H9 (cell line): ENCODE measurements around the gene MAP1S. TPM values are rescaled to one million over a fixed set of nuclear protein-coding genes. Genes with fewer than 3 reads are reported as not detected.
A peak's percentile ranks its signal among the peaks of the same experiment; 100 is the strongest.

ENCODE experiments used
- DNase-seq: peaks from one replicate; pipeline ENCODE4 v3.0.0-alpha.2; 2017
- H2AFZ ChIP-seq: one replicate; pipeline ENCODE4 v1.6.1; 2013; ENCODE audit warnings: mild to moderate bottlenecking, low read length, control low read depth, moderate library complexity
- H2AK5ac ChIP-seq: 2 replicates; pipeline ENCODE4 v1.6.1; 2013; ENCODE audit warnings: low read length, control low read depth, mixed read lengths; ENCODE audit not compliant: insufficient read length
- H2BK120ac ChIP-seq: one replicate; pipeline ENCODE4 v1.6.1; 2013; ENCODE audit warnings: low read depth, mild to moderate bottlenecking, low read length, control low read depth, inconsistent platforms; ENCODE audit not compliant: poor library complexity, severe bottlenecking
- H2BK12ac ChIP-seq: 2 replicates; pipeline ENCODE4 v1.6.1; 2013; ENCODE audit warnings: low read length, control low read depth, mixed read lengths, low read depth; ENCODE audit not compliant: insufficient read length
- H2BK15ac ChIP-seq: 2 replicates; pipeline ENCODE4 v1.6.1; 2013; ENCODE audit warnings: low read depth, low read length, control low read depth
- H2BK20ac ChIP-seq: one replicate; pipeline ENCODE4 v1.6.1; 2013; ENCODE audit warnings: low read depth, mild to moderate bottlenecking, low read length, control low read depth, inconsistent platforms; ENCODE audit not compliant: poor library complexity, severe bottlenecking
- H2BK5ac ChIP-seq: 2 replicates; pipeline ENCODE4 v1.6.1; 2013; ENCODE audit warnings: low read length, control low read depth, mixed read lengths; ENCODE audit not compliant: insufficient read length
- H3K14ac ChIP-seq: 2 replicates; pipeline ENCODE4 v1.6.1; 2013; ENCODE audit warnings: low read length, control low read depth; ENCODE audit not compliant: insufficient read depth
- H3K18ac ChIP-seq: 2 replicates; pipeline ENCODE4 v1.6.1; 2013; ENCODE audit warnings: low read depth, mild to moderate bottlenecking, mixed read lengths, low read length, control low read depth; ENCODE audit not compliant: insufficient read length
- H3K23ac ChIP-seq: 2 replicates; pipeline ENCODE4 v1.6.1; 2013; ENCODE audit warnings: low read length, control low read depth, mixed read lengths, low read depth; ENCODE audit not compliant: insufficient read length
- H3K23me2 ChIP-seq: 2 replicates; pipeline ENCODE4 v1.6.1; 2013; ENCODE audit warnings: low read depth, mild to moderate bottlenecking, mixed read lengths, low read length, control low read depth; ENCODE audit not compliant: insufficient read length, poor library complexity, severe bottlenecking
- H3K27ac ChIP-seq: 2 replicates; pipeline ENCODE4 v1.5.1; 2013; ENCODE audit warnings: low read length, control low read depth, mixed read lengths, low read depth; ENCODE audit not compliant: insufficient read length
- H3K27me3 ChIP-seq: 2 replicates; pipeline ENCODE4 v1.6.1; 2013; ENCODE audit warnings: low read length, control low read depth, inconsistent platforms; ENCODE audit not compliant: insufficient read depth
- H3K4ac ChIP-seq: 2 replicates; pipeline ENCODE4 v1.6.1; 2013; ENCODE audit warnings: low read depth, mild to moderate bottlenecking, control low read depth, inconsistent platforms, low read length, moderate library complexity
- H3K4me1 ChIP-seq: 2 replicates; pipeline ENCODE4 v1.6.1; 2013; ENCODE audit warnings: low read length, control low read depth, inconsistent platforms; ENCODE audit not compliant: insufficient read depth
- H3K4me2 ChIP-seq: 2 replicates; pipeline ENCODE4 v1.6.1; 2013; ENCODE audit warnings: low read length, control low read depth, mixed read lengths; ENCODE audit not compliant: insufficient read length, insufficient read depth
- H3K56ac ChIP-seq: 2 replicates; pipeline ENCODE4 v1.6.1; 2013; ENCODE audit warnings: low read depth, mild to moderate bottlenecking, mixed read lengths, low read length, control low read depth; ENCODE audit not compliant: insufficient read length
- H3K79me1 ChIP-seq: 2 replicates; pipeline ENCODE4 v1.6.1; 2013; ENCODE audit warnings: low read depth, mild to moderate bottlenecking, moderate library complexity, low read length, control low read depth, inconsistent platforms; ENCODE audit not compliant: insufficient read depth, poor library complexity, severe bottlenecking
- H3K79me2 ChIP-seq: 2 replicates; pipeline ENCODE4 v1.6.1; 2013; ENCODE audit warnings: low read length, control low read depth, inconsistent platforms; ENCODE audit not compliant: insufficient read depth
- H3K9ac ChIP-seq: 2 replicates; pipeline ENCODE4 v1.6.1; 2013; ENCODE audit warnings: low read length, control low read depth, mixed read lengths; ENCODE audit not compliant: insufficient read length; ENCODE audit errors: extremely low read depth
- H3K9me3 ChIP-seq: one replicate; pipeline ENCODE4 v1.6.1; 2013; ENCODE audit warnings: low read depth, low read length, inconsistent platforms; ENCODE audit not compliant: control insufficient read depth
- H3T11ph ChIP-seq: one replicate; pipeline ENCODE4 v1.6.1; 2013; ENCODE audit warnings: mild to moderate bottlenecking, low read length, control low read depth, inconsistent platforms
- H4K20me1 ChIP-seq: one replicate; pipeline ENCODE4 v1.6.1; 2013; ENCODE audit not compliant: control insufficient read depth, insufficient read length, insufficient read depth
- H4K5ac ChIP-seq: 2 replicates; pipeline ENCODE4 v1.6.1; 2013; ENCODE audit warnings: low read depth, mild to moderate bottlenecking, mixed read lengths, low read length, control low read depth; ENCODE audit not compliant: insufficient read length
- H4K8ac ChIP-seq: replicated peaks from 2 replicates; pipeline ENCODE4 v1.6.1; 2013; ENCODE audit warnings: low read length, control low read depth, mixed read lengths, low read depth; ENCODE audit not compliant: insufficient read length
- H4K91ac ChIP-seq: 2 replicates; pipeline ENCODE4 v1.6.1; 2013; ENCODE audit warnings: low read depth, mild to moderate bottlenecking, moderate library complexity, mixed read lengths, low read length, control low read depth; ENCODE audit not compliant: insufficient read length
- H3K27ac Mint-ChIP-seq, 3 experiments: 2 replicates in 2 of 3; 3 replicates in 1 of 3; pipeline ENCODE4 v1.8.0; 2020 to 2021; ENCODE audit warnings: mixed read lengths in 3 of 3, mild to moderate bottlenecking in 1 of 3, moderate library complexity in 1 of 3
- H3K27me3 Mint-ChIP-seq: 2 replicates; pipeline ENCODE4 v1.8.0; 2021; ENCODE audit warnings: low read depth, mild to moderate bottlenecking, moderate library complexity, mixed read lengths
- H3K36me3 Mint-ChIP-seq, 3 experiments: 2 replicates in 2 of 3; 3 replicates in 1 of 3; pipeline ENCODE4 v1.8.0; 2020 to 2021; ENCODE audit warnings: low read depth in 3 of 3, mixed read lengths in 3 of 3; ENCODE audit not compliant: insufficient read depth in 1 of 3
- H3K4me1 Mint-ChIP-seq, 2 experiments: 2 replicates each; pipeline ENCODE4 v1.8.0; 2020; ENCODE audit warnings: mixed read lengths in 2 of 2
- H3K4me3 Mint-ChIP-seq, 2 experiments: 2 replicates in 1 of 2; 3 replicates in 1 of 2; pipeline ENCODE4 v1.8.0; 2020 to 2021; ENCODE audit warnings: mild to moderate bottlenecking in 2 of 2, mixed read lengths in 2 of 2, moderate library complexity in 1 of 2
- H3K9me3 Mint-ChIP-seq, 2 experiments: 2 replicates in 1 of 2; 3 replicates in 1 of 2; pipeline ENCODE4 v1.8.0; 2020; ENCODE audit warnings: mild to moderate bottlenecking in 2 of 2, mixed read lengths in 2 of 2, moderate library complexity in 1 of 2
- WGBS: extraction: QIAGEN DNeasy Blood & Tissue Kit; methylation state at CpG from one replicate; pipeline ENCODE4 v1.1.7; 2013; ENCODE audit warnings: missing lambda C conversion rate, low lambda C conversion rate, mixed read lengths; ENCODE audit not compliant: insufficient read length; ENCODE audit errors: extremely low coverage; 5-methylcytosine and 5-hydroxymethylcytosine counted together
- total RNA-seq: library from RNA; stranded (reverse); gene quantifications from 2 replicates; pipeline ENCODE4 v1.2.1, GENCODE V29; 2021
- TF ChIP-seq, protein P1 (sequence below): fragments of 200-600 bp; sonication (generic); conservative IDR thresholded peaks from 3 replicates; pipeline ENCODE4 v1.8.0; 2021; ENCODE audit warnings: antibody characterized with exemption, mild to moderate bottlenecking

MAP1S gene
- total RNA-seq, 1 experiment from 2014 or later, result 160 TPM

DNA sequence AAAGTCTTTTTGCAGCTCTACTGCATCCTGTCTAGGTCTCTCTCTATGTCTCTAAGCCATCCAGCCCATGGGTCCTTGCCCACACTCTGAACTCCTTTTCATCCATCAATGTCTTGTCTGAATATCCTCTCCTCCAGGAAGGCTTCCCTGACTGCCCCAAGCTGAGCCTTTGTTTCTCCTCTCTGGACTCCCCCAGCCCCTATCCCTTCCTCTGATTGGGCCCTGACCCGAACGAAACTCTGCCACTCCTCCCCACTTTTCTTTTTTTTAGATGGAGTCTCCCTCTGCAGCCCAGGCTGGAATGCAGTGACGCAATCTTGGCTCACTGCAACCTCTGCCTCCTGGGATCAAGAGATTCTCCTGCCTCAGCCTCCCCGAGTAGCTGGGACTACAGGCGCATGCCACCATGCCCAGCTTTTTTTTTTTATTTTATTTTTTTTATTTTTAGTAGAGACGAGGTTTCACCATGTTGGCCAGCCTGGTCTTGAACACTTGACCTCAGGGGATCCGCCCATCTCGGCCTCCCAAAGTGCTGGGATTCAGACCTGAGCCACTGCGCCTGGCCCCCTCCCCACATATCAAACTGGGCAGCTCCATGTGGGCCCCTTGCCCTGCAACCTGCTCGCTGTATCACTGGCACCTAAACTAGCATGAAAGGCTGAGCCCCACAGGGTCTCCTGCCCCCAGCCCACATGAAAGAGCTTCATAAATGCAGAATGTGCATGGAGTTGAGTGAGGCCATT is 30.3 kb upstream of the MAP1S start:
- Mint-ChIP-seq H3K27me3 (no peaks in the 10 kb centered on the region; the same call in none of the 2 replicates), H3K27ac (peak overlapping the region in 2 of 3 experiments; percentile 12 to 56; a peak in 5 of 7 replicates), H3K9me3 (no peaks in the 10 kb centered on the region; a peak in 1 of 5 replicates), H3K36me3 (peaks cover 0 to 5% (median 2%) of the 10 kb centered on the region in 3 experiments; a peak in 3 of 7 replicates), H3K4me3 (peak overlapping the region; percentile 88 to 100), H3K4me1 (peaks cover 19 to 26% of the 10 kb centered on the region in 2 experiments)
- H2BK15ac ChIP-seq, result no peak overlapping the region
- peaks cover 11% of the 10 kb centered on the region for H3K79me2 ChIP-seq
- H3T11ph ChIP-seq, result no peak overlapping the region
- H2AFZ ChIP-seq, result no peak overlapping the region
- no peak overlapping the region for H3K18ac ChIP-seq
- no peak overlapping the region for H2BK5ac ChIP-seq
- no peak overlapping the region for H3K14ac ChIP-seq
- H3K23ac ChIP-seq, result no peak overlapping the region
- no peak overlapping the region for H2BK12ac ChIP-seq
- no peak overlapping the region for H2BK120ac ChIP-seq
- peaks cover 19% of the 10 kb centered on the region for H3K23me2 ChIP-seq
- no peak overlapping the region for H3K27ac ChIP-seq
- H3K4ac ChIP-seq, result no peak overlapping the region
- H3K27me3 ChIP-seq, result no peaks in the 10 kb centered on the region
- H4K8ac ChIP-seq, result no peak overlapping the region
- H3K4me1 ChIP-seq, result peaks cover 4% of the 10 kb centered on the region; the same call in 1 of the 2 replicates
- TF ChIP-seq, protein P1, sequence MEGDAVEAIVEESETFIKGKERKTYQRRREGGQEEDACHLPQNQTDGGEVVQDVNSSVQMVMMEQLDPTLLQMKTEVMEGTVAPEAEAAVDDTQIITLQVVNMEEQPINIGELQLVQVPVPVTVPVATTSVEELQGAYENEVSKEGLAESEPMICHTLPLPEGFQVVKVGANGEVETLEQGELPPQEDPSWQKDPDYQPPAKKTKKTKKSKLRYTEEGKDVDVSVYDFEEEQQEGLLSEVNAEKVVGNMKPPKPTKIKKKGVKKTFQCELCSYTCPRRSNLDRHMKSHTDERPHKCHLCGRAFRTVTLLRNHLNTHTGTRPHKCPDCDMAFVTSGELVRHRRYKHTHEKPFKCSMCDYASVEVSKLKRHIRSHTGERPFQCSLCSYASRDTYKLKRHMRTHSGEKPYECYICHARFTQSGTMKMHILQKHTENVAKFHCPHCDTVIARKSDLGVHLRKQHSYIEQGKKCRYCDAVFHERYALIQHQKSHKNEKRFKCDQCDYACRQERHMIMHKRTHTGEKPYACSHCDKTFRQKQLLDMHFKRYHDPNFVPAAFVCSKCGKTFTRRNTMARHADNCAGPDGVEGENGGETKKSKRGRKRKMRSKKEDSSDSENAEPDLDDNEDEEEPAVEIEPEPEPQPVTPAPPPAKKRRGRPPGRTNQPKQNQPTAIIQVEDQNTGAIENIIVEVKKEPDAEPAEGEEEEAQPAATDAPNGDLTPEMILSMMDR, result no peak
- H2AK5ac ChIP-seq, result no peak overlapping the region
- no peak overlapping the region for H4K5ac ChIP-seq
- no peaks in the 10 kb centered on the region for H3K9me3 ChIP-seq
- DNase-seq, result peak; percentile 76
- WGBS, result no CpG with 5 or more reads among the region's 10 CpGs
- H3K4me2 ChIP-seq, result peak overlapping the region; percentile 60
- H3K79me1 ChIP-seq, result no peaks in the 10 kb centered on the region
- H4K91ac ChIP-seq, result no peak overlapping the region
- no peaks in the 10 kb centered on the region for H4K20me1 ChIP-seq
- H2BK20ac ChIP-seq, result no peak overlapping the region
- H3K56ac ChIP-seq, result no peak overlapping the region
- no peak overlapping the region for H3K9ac ChIP-seq
